Measurements from ENCODE around the gene OR2S2.

Gene OR2S2

GRCh38 chr9:35907711-35908503 is 50.0 kb downstream of the OR2S2 start:
- no peak for DNase-seq
